Heart left ventricle (tissue), 16 donors: ENCODE measurements around the gene GRIN2D. TPM values are rescaled to one million over a fixed set of nuclear protein-coding genes. Genes with fewer than 3 reads are reported as not detected.
A peak's percentile ranks its signal among the peaks of the same experiment; 100 is the strongest.
"Not testable (repeated sequence)": the region's sequence is repeated elsewhere in the genome, so short reads cannot be mapped to it uniquely, and the experiment has no call there.

ENCODE experiments used
- ATAC-seq, 4 donors: fragments of 200-7000 bp; cut with Tn5 transposase; one replicate each; pipeline ENCODE4 v1.9.1; 2020 to 2022; ENCODE audit warnings: moderate library complexity in 4 of 4, mild to moderate bottlenecking in 3 of 4, moderate number of reproducible peaks in 1 of 4
- DNase-seq, 5 donors: peaks; one replicate each; pipeline ENCODE4 v3.0.0-alpha.2; 2020
- H3K27ac ChIP-seq, 12 donors: fragments of 200-600 bp; sonication (generic) in 4 of 12; one replicate each; pipeline versions ENCODE4 v1.5.0 to v1.8.0; 2016 to 2022; ENCODE audit warnings: mild to moderate bottlenecking in 2 of 12
- H3K27me3 ChIP-seq, 9 donors: fragments of 200-600 bp; sonication (generic) in 2 of 9; one replicate each; pipeline versions ENCODE4 v1.5.1 to v1.8.0; 2016 to 2022; ENCODE audit warnings: mild to moderate bottlenecking in 3 of 9
- H3K36me3 ChIP-seq, 9 donors: fragments of 200-600 bp; sonication (generic) in 2 of 9; one replicate each; pipeline versions ENCODE4 v1.5.0 to v1.8.0; 2018 to 2022; ENCODE audit warnings: mild to moderate bottlenecking in 2 of 9
- H3K4me1 ChIP-seq, 12 donors: fragments of 200-600 bp; sonication (generic) in 4 of 12; one replicate each; pipeline versions ENCODE4 v1.5.0 to v1.8.0; 2016 to 2022; ENCODE audit warnings: mild to moderate bottlenecking in 3 of 12
- H3K4me3 ChIP-seq, 12 donors: fragments of 200-600 bp; sonication (generic) in 4 of 12; one replicate each; pipeline versions ENCODE4 v1.5.0 to v1.8.0; 2017 to 2022; ENCODE audit warnings: mild to moderate bottlenecking in 9 of 12, moderate library complexity in 4 of 12
- H3K9me3 ChIP-seq, 12 donors: fragments of 200-600 bp; sonication (generic) in 4 of 12; one replicate each; pipeline versions ENCODE4 v1.5.0 to v1.8.0; 2016 to 2022; ENCODE audit warnings: mild to moderate bottlenecking in 1 of 12
- POLR2A ChIP-seq, 2 donors: fragments of 450-650 bp; IDR thresholded peaks; one replicate each; pipeline ENCODE4 v1.6.1; 2017; ENCODE audit warnings: antibody characterized with exemption in 2 of 2, mild to moderate bottlenecking in 2 of 2, moderate library complexity in 2 of 2
- WGBS, 4 donors: extraction: QIAGEN DNeasy Blood & Tissue Kit in 2 of 4; methylation state at CpG; one replicate each; pipeline versions ENCODE4 v1.1.5 to v1.1.7; 2013 to 2018; 5-methylcytosine and 5-hydroxymethylcytosine counted together
- intact Hi-C, 10 donors: fragments of 100-400 bp; cut with DNase I; formaldehyde crosslinking; loops; one replicate each; pipeline versions ENCODE4 v1.11.1 to v1.14.2; 2022
- polyA plus RNA-seq, 2 donors: library from polyadenylated mRNA; stranded (reverse); fragments of 200-250 nt; gene quantifications; one replicate each; pipeline ENCODE4 v1.2.3, GENCODE V29; 2013
- total RNA-seq, 9 donors: library from RNA; depleted of rRNA in 2 of 9; stranded (reverse); fragments of >200 nt in 2 of 9; fragmentation: NEBNext Ultra II Directional in 3 of 9; extraction: Animal tissue kit (Norgen Biotek cat#: 25700) in 3 of 9; gene quantifications; one replicate each; pipeline versions ENCODE4 v1.1.0 to v1.2.4, GENCODE V29; 2016 to 2023
- TF ChIP-seq, protein P1 (sequence below), 12 donors: fragments of 200-600 bp; sonication (generic) in 4 of 12; IDR thresholded peaks; one replicate each; pipeline versions ENCODE4 v1.5.0 to v1.8.0; 2018 to 2022; ENCODE audit warnings: antibody characterized with exemption in 12 of 12, mild to moderate bottlenecking in 5 of 12
- donor health status: ischemic (EF 13 %, LVEDD 7.1; RV severe dilation, severe dysfunction).
- donor health status: healthy with polysubstance abuse.
- donor health status: DM: no; HTN: yes; CAD: no.
- donor health status: DM: no; HTN: no; CAD: no.
- donor health status: ischemic (EF 25% LVEDD 6.9; RV normal size, moderate dysfunction).
- donor health status: ischemic (EF 25% LVEDD 5.7; RV mildly dilated, moderate dysfunction).
- donor health status: healthy.
- donor health status: DM: yes; HTN: yes; CAD: no.
- donor health status: ischemic (EF 35%, LVEDD 5.7; RV mildly dilated, moderate dysfunction).
- donor health status: nonischemic (EF 11% LVEDD 7.7; RV severe dilation, severe dysfunction).
- donor health status: DM: yes; HTN: yes; CAD: no.
- donor health status: PGD.
- donor health status: ischemic (EF 29% LVEDD 5.4; RV normal size, mild dysfunction).
- donor health status: nonischemic (EF 23%, LVEDD 6.1; RV moderate dilation, normal function).

GRIN2D gene
- total and polyA plus RNA-seq, 11 donors: 0.14 to 1.6 (median 0.19) TPM

DNA sequence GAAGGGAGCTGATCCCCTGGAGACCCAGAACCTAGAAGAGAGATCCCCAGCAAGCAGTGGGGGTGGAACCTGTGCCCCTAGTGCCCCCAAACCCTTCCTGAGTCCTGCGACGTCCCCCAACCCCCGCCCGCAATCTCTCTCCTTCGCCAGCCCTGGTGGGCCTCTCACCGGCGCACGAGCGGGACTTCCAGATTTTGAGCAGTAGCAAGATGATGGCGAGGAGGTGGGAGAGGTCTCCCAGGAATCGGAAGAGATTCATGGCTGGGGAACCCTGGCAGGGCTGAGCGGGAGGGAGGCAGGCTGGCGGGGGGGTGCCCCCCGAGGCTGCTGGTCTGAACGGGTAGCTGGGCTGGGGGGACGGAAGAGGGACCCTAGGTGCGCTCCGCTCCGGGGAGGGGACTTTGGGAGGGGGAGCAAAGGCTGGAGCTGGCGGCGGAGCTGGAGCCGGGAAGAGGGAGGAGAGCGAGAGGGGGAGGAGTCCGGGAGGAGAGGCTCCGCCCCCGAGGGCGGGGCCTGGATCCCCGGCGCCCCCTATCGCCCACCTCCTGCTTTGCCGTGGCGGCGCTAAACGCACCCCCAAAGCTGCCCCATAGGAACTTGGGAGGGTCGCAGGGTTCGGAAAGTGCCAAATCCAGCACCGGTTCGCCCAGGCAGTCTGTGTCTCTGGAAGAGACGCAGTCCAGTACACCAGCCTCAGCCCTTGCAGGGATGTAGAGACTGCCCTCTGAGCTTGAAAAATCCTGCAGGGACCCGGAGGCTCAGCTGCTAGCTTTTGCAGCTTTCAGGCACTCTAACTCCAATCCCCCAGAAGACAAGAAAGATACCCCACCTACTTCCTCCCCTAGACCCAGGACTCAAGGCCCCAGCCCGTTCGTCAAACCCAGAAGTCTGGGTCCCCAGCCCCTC lies 2.1 kb upstream of the GRIN2D start, which contains the start of gene KDELR1:
TSS of gene KDELR1 (minus strand) at position 452 of the 906 bp plus-strand sequence. CDS start at position 259, 193 bp downstream.
- peak; percentile 89 to 96 (median 93) for ATAC-seq
- DNase-seq: peak; percentile 78 to 92 (median 80)
- Histone ChIP-seq H3K27me3 (peaks cover 15 to 43% (median 35%) of the 10 kb centered on the region in 9 donors), H3K9me3 (no peaks in the 10 kb centered on the region), H3K27ac (peak within 1 kb of the TSS; percentile 67 to 97 (median 87)), H3K36me3 (peaks cover 0 to 33% (median 31%) of the 10 kb centered on the region in 9 donors), H3K4me3 (peak within 1 kb of the TSS; percentile 77 to 99 (median 90)), H3K4me1 (peaks cover 0 to 28% (median 11%) of the 10 kb centered on the region in 12 donors)
- intact Hi-C loops: loop anchor here in 4 of 10 donors (2.0 to 10.0 kb wide), 8 partner anchors 27 to 196 kb away; partner anchors contain the start of genes GRWD1 (in 2 of the 4) and SYNGR4 (in 1 of the 4)
- peak in 1 of 2 donors; percentile 61 for TF ChIP-seq POLR2A (IDR thresholded peaks at IDR 0.05)
- TF ChIP-seq, protein P1, sequence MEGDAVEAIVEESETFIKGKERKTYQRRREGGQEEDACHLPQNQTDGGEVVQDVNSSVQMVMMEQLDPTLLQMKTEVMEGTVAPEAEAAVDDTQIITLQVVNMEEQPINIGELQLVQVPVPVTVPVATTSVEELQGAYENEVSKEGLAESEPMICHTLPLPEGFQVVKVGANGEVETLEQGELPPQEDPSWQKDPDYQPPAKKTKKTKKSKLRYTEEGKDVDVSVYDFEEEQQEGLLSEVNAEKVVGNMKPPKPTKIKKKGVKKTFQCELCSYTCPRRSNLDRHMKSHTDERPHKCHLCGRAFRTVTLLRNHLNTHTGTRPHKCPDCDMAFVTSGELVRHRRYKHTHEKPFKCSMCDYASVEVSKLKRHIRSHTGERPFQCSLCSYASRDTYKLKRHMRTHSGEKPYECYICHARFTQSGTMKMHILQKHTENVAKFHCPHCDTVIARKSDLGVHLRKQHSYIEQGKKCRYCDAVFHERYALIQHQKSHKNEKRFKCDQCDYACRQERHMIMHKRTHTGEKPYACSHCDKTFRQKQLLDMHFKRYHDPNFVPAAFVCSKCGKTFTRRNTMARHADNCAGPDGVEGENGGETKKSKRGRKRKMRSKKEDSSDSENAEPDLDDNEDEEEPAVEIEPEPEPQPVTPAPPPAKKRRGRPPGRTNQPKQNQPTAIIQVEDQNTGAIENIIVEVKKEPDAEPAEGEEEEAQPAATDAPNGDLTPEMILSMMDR (IDR thresholded peaks at IDR 0.05): peak; percentile 85 to 97 (median 91)
- 4 to 5% (median 4%) methylated on average over 28 to 42 of the region's 42 CpGs for WGBS, 4 donors

DNA sequence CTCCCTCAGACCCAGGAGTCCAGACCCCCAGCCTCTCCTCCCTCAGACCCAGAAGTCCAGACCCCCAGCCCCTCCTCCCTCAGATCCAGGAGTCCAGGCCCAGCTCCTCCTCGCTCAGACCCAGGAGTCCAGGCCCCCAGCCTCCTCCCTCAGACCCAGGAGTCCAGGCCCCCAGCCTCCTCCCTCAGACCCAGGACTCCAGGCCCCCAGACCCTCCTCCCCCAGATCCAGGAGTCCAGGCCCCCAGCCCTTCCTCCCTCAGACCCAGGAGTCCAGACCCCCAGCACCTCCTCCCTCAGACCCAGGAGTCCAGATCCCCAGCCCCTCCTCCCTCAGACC lies 1.5 kb upstream of the GRIN2D start:
- Histone ChIP-seq H3K36me3 (peaks cover 0 to 27% (median 25%) of the 10 kb centered on the region in 9 donors), H3K4me1 (peaks cover 0 to 28% (median 12%) of the 10 kb centered on the region in 12 donors), H3K27me3 (peaks cover 19 to 49% (median 41%) of the 10 kb centered on the region in 9 donors)
- WGBS, 4 donors: 60 to 88% (median 75%) methylated on average over 1 of the region's 1 CpG; no CpG with 5 or more reads in 1 of the 4 donors
- not testable (repeated sequence) for H3K9me3 ChIP-seq, H3K4me3 ChIP-seq, H3K27ac ChIP-seq, DNase-seq, ATAC-seq
- intact Hi-C loops: loop anchor here in 3 of 10 donors (5.0 to 10.0 kb wide), 5 partner anchors 55 to 195 kb away; partner anchors contain the start of gene GRWD1 (in 1 of the 3)

DNA sequence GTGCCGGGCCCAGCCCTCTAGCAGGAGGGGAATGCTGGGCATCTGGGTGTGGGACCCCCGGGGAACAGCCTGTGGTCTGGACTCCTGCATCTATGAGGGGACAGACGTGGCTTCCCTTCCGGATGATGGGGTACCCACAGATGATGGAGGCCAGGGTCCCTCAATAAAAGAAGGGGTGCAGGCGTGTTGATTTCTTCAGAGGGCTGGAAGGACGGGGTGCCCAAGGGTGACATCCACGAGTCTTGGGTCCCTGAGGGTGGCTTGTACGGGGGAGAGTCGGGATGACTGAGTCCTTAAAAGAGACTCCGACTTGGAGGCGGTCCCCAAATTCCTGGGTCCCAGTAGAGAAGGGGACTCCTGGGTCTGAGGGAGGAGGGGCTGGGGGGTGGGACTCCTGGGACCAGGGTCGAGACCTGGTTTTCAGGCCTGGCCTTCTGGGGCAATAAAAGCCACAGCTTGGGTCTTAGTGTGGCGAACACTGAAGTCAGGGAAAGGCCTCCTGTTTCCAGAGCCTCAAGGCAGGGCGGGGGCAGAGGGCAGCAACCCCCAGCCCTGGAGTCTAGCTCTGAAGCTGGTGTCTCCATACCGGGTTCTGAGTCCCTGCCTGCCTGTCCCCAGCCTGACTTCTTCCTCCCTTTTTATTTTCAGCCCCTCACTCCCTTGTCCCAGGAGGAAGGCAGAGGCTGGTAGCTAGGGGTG lies 459 bp upstream of the GRIN2D start:
- no peaks in the 10 kb centered on the region for H3K9me3 ChIP-seq
- intact Hi-C loops: loop anchor here in 3 of 10 donors (5.0 to 10.0 kb wide), 5 partner anchors 54 to 194 kb away; partner anchors contain the start of gene GRWD1 (in 1 of the 3)
- 78 to 87% (median 83%) methylated on average over 14 to 15 of the region's 15 CpGs for WGBS, 4 donors
- peaks cover 0 to 16% (median 14%) of the 10 kb centered on the region in 9 donors for H3K36me3 ChIP-seq
- ATAC-seq (no peak), DNase-seq (no peak)
- peaks cover 24 to 59% (median 49%) of the 10 kb centered on the region in 9 donors for H3K27me3 ChIP-seq
- peaks cover 0 to 30% (median 15%) of the 10 kb centered on the region in 12 donors for H3K4me1 ChIP-seq
- no peak overlapping the region for H3K27ac ChIP-seq
- H3K4me3 ChIP-seq: no peak overlapping the region
- no peak for TF ChIP-seq POLR2A (IDR thresholded peaks at IDR 0.05)
- TF ChIP-seq, protein P1 (IDR thresholded peaks at IDR 0.05): no peak

DNA sequence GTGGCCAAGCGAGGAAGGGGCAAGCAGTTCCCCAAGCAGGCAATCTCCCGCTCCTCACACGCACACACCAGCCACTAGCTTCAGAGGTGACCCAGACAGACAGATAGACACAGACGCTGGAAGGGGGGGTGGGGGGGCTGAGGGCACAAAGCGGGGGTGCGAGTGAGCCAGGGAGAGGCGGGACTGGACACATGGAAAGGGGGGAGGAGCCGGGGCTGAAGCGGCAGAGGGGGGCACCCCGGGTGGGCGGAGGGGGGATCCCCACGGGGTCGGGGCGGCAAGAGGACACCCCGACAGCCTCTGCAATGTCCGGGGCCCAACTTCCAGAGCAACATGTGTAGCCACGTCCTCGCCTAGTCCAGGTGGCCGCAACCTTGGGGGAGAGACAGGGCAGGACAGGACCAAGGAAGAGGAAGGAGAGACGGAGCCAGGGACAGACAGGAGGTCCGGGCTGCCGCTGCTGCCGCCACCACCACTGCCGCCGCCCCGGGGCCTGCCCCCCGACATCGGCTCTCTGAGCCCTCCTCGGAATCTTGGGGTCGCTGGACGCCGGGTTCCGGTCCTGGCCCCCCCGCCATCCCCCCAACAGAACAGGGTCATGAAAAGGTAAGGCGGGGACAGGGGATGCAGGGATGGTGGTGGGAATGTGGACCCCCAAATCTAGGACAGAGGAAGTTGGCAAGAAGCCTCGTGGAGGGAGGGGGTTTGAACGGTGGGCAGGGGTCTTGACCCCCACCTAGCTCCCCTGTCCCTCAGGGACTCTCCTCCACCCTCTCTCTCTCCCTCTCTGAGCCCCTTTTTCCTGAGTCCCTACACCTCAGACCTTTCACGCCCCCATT lies 1.1 kb downstream of the GRIN2D start:
- Histone ChIP-seq H3K4me1 (peaks cover 0 to 36% (median 14%) of the 10 kb centered on the region in 12 donors), H3K4me3 (no peak overlapping the region), H3K36me3 (peaks cover 0 to under 1% (median 0%) of the 10 kb centered on the region in 9 donors), H3K27ac (no peak overlapping the region), H3K27me3 (peaks cover 24 to 71% (median 51%) of the 10 kb centered on the region in 9 donors), H3K9me3 (no peaks in the 10 kb centered on the region)
- ATAC-seq (no peak), DNase-seq (no peak)
- intact Hi-C loops: loop anchor here in 3 of 10 donors (5.0 to 10.0 kb wide), 5 partner anchors 53 to 193 kb away; partner anchors contain the start of gene GRWD1 (in 1 of the 3)
- WGBS, 4 donors: 5 to 15% (median 6%) methylated on average over 8 to 38 of the region's 38 CpGs
- TF ChIP-seq, protein P1 (IDR thresholded peaks at IDR 0.05): no peak
- no peak for TF ChIP-seq POLR2A (IDR thresholded peaks at IDR 0.05)
